Measurements from ENCODE around the gene SUFU. TPM values are rescaled to one million over a fixed set of nuclear protein-coding genes. Genes with fewer than 3 reads are reported as not detected.
A peak's percentile ranks its signal among the peaks of the same experiment; 100 is the strongest.

SUFU gene
- total and polyA plus RNA-seq, 7 donors, result 1.2 to 10.5 (median 6.6) TPM

- Histone ChIP-seq H3K27ac (peak overlapping the region; percentile 67 to 72 (median 69)), H3K4me3 (peak overlapping the region in 3 of 4 donors; percentile 12 to 37 (median 32)), H3K36me3 (no peaks in the 10 kb centered on the region), H3K27me3 (no peaks in the 10 kb centered on the region), H3K9me3 (no peaks in the 10 kb centered on the region), H3K4me1 (peaks cover 0 to 59% (median 42%) of the 10 kb centered on the region in 4 donors)
- no peak for DNase-seq
- intact Hi-C loops (cut with DNase I), result no loop called here
- TF ChIP-seq POLR2AphosphoS5 (IDR thresholded peaks at IDR 0.05), result no peak
- TF ChIP-seq EP300 (IDR thresholded peaks at IDR 0.05), result no peak
- TF ChIP-seq, protein P1, sequence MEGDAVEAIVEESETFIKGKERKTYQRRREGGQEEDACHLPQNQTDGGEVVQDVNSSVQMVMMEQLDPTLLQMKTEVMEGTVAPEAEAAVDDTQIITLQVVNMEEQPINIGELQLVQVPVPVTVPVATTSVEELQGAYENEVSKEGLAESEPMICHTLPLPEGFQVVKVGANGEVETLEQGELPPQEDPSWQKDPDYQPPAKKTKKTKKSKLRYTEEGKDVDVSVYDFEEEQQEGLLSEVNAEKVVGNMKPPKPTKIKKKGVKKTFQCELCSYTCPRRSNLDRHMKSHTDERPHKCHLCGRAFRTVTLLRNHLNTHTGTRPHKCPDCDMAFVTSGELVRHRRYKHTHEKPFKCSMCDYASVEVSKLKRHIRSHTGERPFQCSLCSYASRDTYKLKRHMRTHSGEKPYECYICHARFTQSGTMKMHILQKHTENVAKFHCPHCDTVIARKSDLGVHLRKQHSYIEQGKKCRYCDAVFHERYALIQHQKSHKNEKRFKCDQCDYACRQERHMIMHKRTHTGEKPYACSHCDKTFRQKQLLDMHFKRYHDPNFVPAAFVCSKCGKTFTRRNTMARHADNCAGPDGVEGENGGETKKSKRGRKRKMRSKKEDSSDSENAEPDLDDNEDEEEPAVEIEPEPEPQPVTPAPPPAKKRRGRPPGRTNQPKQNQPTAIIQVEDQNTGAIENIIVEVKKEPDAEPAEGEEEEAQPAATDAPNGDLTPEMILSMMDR (IDR thresholded peaks at IDR 0.05), result no peak
- TF ChIP-seq POLR2A (IDR thresholded peaks at IDR 0.05), result no peak
- 30 to 32% methylated on average over 2 of the region's 2 CpGs for WGBS, 2 donors
Observed at GRCh38 chr10:102674566-102674965, 170.8 kb downstream of the SUFU start.

DNA sequence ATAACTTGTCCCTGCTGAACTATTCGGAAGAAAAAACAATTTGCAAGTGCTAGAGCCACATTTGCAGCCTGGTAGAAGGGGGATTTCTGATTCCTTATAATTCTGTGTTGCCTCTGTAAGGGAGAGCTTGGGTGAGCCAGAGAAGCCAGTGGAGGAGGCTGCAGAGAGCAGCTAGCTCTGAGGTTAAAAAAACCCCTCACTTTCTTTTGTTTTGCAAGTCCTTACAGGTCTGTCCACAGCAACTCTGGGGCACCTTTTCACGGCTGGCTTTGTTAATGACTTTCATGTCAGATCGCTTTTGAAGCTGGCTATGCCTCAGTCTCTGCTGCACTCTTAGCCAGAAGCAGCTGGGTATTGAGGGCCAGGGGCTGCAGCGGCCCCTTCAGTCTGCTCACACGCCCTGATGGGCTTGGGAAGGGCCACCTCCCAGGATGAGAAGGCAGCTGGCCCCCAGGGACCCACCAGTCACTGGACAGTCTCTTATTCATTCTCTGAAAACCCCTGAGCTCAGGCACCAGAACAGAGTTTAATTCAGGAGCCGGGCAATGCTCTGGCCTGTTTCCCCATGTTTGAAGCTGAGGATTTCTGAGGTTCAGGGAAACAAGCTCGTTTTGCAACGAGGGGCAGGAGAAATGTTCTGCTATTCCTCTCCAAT, 171.4 kb downstream of the SUFU start:
- TF ChIP-seq POLR2AphosphoS5 (IDR thresholded peaks at IDR 0.05) (no peak), POLR2A (IDR thresholded peaks at IDR 0.05) (no peak), EP300 (IDR thresholded peaks at IDR 0.05) (no peak)
- TF ChIP-seq, protein P1 (IDR thresholded peaks at IDR 0.05), result no peak
- DNase-seq, result peak; percentile 52
- Histone ChIP-seq H3K9me3 (no peaks in the 10 kb centered on the region), H3K4me1 (peaks cover 0 to 55% (median 42%) of the 10 kb centered on the region in 4 donors), H3K27me3 (no peaks in the 10 kb centered on the region), H3K27ac (peak overlapping the region; percentile 67 to 72 (median 69)), H3K36me3 (no peaks in the 10 kb centered on the region), H3K4me3 (no peak overlapping the region)
- WGBS, 2 donors, result 58 to 76% methylated on average over 8 of the region's 8 CpGs
- intact Hi-C loops (cut with DNase I), result no loop called here

- Histone ChIP-seq H3K27me3 (no peaks in the 10 kb centered on the region), H3K4me3 (no peak overlapping the region), H3K36me3 (no peaks in the 10 kb centered on the region), H3K27ac (peak overlapping the region; percentile 32 to 69 (median 68)), H3K4me1 (peaks cover 0 to 55% (median 42%) of the 10 kb centered on the region in 4 donors), H3K9me3 (no peaks in the 10 kb centered on the region)
- TF ChIP-seq EP300 (IDR thresholded peaks at IDR 0.05) (no peak), POLR2A (IDR thresholded peaks at IDR 0.05) (no peak), POLR2AphosphoS5 (IDR thresholded peaks at IDR 0.05) (no peak)
- TF ChIP-seq, protein P1 (IDR thresholded peaks at IDR 0.05), result no peak
- intact Hi-C loops (cut with DNase I), result no loop called here
- peak; percentile 70 for DNase-seq
- WGBS, 2 donors, result 46 to 69% methylated on average over 16 of the region's 16 CpGs
Observed at GRCh38 chr10:102675666-102676533, 172.1 kb downstream of the SUFU start.

GRCh38 chr10:102676534-102677315, 173.0 kb downstream of the SUFU start:
- Histone ChIP-seq H3K9me3 (no peaks in the 10 kb centered on the region), H3K4me1 (peaks cover 0 to 55% (median 42%) of the 10 kb centered on the region in 4 donors), H3K27ac (peak overlapping the region; percentile 32 to 69 (median 58)), H3K27me3 (no peaks in the 10 kb centered on the region), H3K36me3 (peaks cover 0 to 4% (median 0%) of the 10 kb centered on the region in 4 donors), H3K4me3 (no peak overlapping the region)
- intact Hi-C loops (cut with DNase I), result no loop called here
- no peak for TF ChIP-seq POLR2AphosphoS5 (IDR thresholded peaks at IDR 0.05)
- TF ChIP-seq EP300 (IDR thresholded peaks at IDR 0.05), result no peak
- no peak for TF ChIP-seq POLR2A (IDR thresholded peaks at IDR 0.05)
- TF ChIP-seq, protein P1 (IDR thresholded peaks at IDR 0.05), result no peak
- peak; percentile 60 for DNase-seq
- WGBS, 2 donors, result 79 to 88% methylated on average over 9 of the region's 9 CpGs

Data from sigmoid colon (tissue), 7 donors.